GM18499 (cell line): ENCODE data around the gene RNF130.

Experiments used
- ATAC-seq: cut with Tn5 transposase; IDR thresholded peaks from one replicate; pipeline ENCODE4 v1.9.1; 2021; ENCODE audit warnings: moderate number of reproducible peaks; ENCODE audit not compliant: insufficient read depth, unreplicated experiment

Gene RNF130

GRCh38 chr5:180067986-180068385, 3.6 kb downstream of the RNF130 start:
- no peak for ATAC-seq

GRCh38 chr5:180060192-180060591, 11.4 kb downstream of the RNF130 start:
- ATAC-seq, result no peak

DNA sequence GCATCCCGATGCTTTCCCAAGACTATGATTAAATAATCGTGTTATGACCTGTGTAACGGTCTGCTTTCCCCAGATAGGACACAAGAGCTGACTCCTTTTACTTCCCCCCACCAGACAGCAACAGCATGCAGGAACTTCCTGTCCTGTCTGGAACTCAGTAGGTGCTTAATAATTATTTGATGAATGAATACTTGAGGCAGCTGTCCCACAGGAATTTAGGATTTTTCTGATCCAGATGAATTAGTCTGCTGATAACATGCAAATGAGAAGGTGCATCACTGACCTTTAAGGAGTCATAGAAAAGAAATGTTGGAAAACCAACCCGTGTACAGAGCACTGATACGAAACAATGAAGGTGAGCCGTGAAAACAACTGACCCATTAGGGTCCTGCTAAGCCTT, 12.2 kb downstream of the RNF130 start:
- no peak for ATAC-seq

DNA sequence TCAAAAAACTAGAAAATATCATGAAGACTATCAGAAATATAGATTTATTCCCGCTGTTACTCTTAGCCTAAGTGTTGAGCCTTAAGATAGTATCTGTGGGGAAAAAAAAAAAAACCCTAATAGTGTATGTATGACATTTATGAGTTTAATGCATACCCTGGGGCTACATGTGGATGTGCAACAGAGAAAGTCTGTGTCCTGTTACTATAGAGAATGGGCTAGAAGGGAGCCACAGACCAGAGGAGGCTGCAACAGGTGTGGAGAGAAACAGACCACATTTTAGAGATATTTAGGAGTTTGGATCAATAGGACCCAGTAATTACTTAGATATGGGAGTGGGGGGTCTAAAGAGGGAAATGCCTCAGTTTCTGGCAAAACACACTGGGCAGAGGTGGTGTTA, 15.4 kb downstream of the RNF130 start:
- no peak for ATAC-seq

- ATAC-seq, result no peak
Measured at GRCh38 chr5:180054226-180054625, 17.3 kb downstream of the RNF130 start.

- no peak for ATAC-seq
Measured at GRCh38 chr5:180053061-180053602, 18.4 kb downstream of the RNF130 start.

- no peak for ATAC-seq
Measured at GRCh38 chr5:180052211-180052818, 19.2 kb downstream of the RNF130 start.

DNA sequence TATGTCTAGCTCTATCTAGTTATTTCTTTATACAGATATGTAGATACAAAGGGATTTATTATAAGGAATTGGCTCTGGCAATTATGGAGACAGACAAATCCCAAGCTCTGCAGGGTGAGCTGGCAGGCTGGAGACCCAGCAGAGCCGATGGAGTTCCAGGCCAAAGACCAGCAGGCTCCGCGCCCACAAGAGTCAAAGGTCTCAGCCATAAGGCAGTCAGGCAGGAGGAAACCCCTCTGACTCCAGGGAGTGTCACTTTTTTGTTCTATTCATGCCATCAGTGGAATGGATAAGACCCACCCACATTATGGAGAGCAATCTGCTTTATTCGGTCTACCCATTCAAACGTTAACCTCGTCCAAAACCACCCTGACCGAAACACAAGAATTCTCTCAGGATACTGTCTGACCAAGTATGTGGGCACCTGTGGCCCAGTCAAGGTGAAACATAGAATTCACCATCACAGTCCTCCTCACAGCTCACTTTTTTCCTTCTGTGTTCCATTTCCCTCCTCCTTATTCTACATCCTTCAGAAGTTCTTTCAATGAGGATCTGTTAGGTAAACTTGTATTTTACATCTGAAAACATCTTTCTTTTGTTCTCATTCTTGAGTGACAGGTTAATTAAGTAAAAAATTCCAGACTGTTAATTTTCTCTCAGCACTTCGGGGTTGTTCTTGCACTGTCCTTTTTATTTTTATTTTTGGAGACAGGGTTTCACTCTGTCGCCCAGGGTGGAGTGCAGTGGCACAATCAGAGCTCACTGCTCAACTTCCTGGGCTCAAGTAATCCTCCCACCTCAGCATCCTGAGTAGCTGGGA, 21.2 kb downstream of the RNF130 start:
- ATAC-seq, result no peak

DNA sequence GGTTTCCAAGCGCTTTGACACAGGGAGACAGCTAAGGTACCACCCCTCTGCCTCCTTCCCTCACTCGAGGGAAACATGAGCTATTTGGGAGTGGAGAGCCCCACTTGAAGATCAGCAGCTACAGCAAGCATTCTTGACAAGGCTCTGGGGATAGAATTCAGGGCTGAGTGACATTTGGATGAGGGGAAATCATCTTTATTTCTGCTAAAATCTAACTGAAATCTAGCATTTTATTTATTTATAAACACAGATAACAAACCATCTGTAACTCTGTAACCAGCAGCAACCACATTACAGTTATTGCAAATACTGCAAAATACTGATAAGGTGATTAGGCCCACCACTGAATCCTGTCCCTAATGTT, 22.4 kb downstream of the RNF130 start:
- ATAC-seq, result no peak

- no peak for ATAC-seq
Measured at GRCh38 chr5:180047667-180048066, 23.9 kb downstream of the RNF130 start.

- ATAC-seq, result no peak
Measured at GRCh38 chr5:180046656-180047055, 24.9 kb downstream of the RNF130 start.

DNA sequence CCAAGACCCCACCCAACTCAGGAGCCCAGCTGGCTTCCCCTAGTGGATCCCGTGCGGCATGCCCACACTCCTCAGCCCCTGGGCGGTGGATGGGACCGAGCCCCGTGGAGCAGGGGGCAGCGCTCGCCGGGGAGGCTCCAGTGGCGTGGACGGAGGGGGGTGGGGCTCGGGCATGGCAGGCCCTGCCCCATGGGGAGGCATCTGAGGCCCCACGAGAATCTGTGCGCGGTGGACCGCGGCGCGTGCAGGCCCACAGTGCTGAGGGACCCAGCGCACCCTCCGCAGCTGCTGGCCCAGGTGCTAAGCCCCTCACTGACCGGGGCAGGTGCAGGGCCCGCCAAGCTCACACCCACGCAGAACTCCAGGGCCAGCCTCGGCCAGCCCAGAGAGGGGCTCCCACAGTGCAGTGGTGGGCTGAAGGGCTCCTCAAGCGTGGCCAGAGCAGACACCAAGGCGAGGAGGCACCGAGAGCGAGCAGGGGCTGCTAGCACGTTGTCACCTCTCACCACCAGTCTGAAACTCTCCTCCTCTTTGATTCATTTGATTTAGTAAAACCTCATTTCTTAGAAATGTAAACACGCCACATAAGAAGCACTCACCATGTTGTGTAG, 25.6 kb downstream of the RNF130 start:
- ATAC-seq, result no peak

DNA sequence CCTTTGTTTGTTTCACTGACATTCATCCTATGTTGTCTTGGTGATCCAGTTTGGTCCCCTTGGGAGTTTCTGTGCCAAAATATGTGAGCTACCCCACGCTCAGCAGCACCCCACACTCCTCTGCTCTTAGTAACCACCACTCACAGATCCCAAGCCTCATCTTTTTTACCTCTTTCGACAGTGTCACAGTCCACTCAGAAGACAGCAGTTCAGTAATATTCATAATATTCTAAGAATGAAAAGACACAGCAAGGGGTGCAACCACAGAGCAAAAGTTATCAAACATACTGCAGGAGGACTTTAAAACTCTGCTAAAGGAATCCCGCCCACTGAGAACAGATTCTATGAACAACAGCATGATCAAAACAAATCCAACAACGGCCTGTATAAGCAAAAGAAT, 28.2 kb downstream of the RNF130 start:
- no peak for ATAC-seq

GRCh38 chr5:180041301-180042274, 30.0 kb downstream of the RNF130 start:
- no peak for ATAC-seq

DNA sequence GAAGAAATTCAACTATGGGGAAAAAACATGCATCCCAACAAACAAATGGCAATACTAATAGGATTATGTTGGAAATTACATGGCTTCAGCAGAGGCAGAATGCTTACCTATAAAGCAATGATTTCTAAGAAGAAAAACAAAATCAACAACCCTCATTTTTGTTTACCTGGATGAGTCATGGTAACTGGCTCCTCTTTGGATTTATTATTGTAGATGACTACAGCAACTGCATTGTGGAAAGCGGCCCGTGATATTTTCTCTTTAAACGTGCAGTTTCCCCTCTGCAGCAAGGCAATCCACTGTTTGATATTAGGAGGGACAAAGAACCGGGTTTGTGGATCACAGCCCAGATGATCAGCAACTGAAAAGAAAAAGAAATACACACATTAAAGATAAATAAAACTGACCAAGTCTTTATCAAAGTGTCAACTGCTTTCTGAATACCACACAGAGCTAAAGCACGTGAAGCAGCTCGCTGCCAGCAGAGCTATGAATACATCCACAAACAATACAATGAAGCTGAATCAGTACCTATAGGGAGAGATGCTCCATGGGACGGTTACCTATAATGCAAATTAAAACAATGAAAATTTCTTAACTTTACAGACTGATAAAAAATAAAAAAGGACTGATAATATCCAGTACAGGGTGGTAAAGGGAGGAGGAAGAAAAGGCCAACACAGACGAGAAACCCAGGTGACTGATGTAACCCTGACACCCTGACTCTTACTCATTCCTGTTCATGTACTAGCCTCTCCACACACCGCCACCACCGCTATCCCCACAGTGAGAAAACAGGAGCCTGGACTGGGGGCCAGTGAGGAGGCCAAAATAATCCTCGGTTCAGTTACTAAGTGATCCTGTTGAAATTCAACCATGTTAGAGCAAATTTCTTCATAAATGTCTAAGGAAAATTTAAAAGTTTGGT, 31.0 kb downstream of the RNF130 start:
- ATAC-seq, result no peak

DNA sequence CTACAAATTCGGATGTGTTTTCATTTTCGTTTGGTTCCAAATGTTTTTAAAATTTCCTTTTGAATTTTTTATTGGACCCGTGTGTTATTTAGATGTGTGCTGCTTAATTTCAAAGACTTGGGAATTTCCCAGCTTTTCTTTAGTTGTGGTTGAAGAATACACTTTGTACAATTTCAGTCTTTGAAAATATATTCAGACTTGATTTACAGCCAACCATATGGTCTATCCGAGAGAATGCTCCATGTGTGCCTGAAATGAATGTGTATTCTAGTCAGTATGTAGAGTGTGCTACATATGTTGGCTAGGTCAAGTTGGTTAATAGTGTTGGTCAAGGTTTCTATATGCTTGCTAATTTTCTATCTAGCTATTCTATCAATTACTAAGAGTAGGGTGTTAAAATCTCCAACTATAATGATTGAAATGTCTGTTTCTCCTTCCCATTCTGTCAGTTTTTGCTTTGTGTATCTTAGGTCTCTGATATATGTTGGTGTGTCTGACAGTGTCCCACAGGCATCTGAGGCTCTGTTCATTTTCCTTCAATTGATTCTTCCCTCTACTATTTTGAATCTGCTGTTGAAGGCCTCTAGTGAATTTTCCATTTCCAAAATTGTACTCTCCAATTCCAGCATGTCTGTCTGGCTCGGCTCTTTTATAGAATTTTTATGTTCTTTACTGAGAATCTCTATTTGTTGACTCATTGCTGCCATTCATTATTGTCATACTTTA, 36.2 kb downstream of the RNF130 start:
- ATAC-seq, result no peak

DNA sequence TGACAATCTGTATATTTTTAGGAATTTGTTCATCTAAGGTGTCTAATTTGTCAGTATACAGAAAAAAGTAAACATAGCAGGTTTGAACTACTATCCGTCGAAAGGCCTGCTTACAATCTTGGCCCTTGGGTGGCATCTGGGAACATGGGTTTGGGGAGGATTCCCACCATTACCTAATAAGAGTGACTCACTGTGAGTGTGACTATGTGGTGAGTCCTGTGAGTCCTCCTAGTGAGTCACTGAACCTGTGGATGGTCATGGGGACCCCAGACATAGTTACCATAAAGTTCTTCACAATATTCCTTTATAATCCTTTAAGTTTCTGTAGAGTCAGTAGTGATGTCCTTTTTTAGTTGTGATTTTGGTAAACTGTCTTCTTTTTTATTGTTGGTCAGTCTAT, 37.0 kb downstream of the RNF130 start:
- ATAC-seq, result no peak

DNA sequence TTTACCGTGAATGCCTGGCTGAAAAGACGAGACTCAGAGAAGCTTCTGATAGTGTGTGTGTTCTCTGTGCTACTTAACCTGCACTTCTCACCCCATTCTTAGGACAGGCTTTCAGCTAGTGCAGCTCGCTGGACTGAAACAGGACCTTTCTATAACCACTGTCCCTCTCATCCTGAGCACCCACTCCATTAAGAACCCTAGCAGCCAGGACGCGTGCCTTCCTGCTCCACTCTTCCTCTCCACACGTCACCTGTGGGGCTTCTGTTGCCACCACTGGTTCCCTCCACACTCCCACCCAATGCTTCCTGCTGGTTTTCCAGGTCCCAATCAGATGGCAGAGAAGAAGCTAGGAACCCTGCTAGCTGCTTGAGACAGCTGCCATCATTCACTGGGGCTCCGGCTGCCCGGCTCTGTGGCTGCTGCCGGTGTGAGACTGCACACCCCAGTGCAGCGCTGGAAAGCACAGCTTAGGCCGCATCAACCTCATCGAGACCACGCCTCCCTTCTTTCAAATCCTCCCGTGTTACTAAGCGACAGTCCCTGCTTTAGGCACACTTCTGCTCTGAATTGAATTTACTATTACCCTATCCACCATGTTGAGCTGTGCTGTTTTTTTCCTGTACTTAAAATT, 44.0 kb downstream of the RNF130 start:
- ATAC-seq, result no peak
